OCI-LY1 (cell line): Measurements from ENCODE around the gene CHST13.

Experiments
- CTCF ChIP-seq: fragments of 200-600 bp; sonication (generic), shearing (Covaris generic); IDR thresholded peaks from 2 replicates; pipeline ENCODE4 v1.5.1; 2017; ENCODE audit warnings: mild to moderate bottlenecking, antibody characterized with exemption, low read length, moderate library complexity, mixed read lengths
- EZH2 ChIP-seq: fragments of 200-600 bp; sonication (generic), shearing (Covaris generic); IDR thresholded peaks from 2 replicates; pipeline ENCODE4 v1.8.0; 2017; ENCODE audit warnings: borderline replicate concordance, mixed run types, mild to moderate bottlenecking, antibody characterized with exemption, low read length, moderate library complexity, mixed read lengths

DNA sequence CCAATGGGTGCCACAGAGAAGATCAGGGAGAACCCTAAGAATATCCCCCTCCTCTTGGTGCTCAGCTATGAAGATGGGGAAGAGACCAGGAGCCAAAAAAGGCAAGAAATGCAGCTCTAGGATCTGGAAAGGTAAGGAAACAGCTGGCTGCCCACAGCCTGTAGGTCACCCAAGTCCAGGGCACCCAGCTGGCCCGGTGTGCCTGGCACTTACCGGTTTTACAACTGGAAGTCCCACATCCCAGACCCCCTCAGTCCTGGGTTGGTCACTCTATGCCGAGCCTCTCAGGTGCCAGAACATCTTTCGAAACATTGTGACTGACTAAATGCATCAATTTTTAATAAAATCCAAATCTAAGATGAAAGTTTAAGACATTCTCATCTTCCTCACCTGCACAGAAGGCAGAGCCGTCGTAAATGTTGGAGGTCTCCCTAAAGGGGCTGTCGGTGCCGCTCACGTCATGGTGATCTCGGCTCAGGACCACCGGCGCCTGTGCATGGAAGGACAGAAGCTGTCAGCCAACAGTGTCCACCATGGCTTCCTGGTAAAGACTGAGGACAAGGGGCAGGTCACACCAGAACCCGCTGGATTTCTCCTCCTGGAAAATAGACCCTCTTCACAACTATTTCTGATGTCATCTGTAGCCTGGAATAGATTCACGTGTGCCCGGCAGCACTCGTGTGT, 34.9 kb upstream of the CHST13 start:
- TF ChIP-seq CTCF, result no peak
- TF ChIP-seq EZH2, result no peak
